K562 (cell line): ENCODE results near the gene UNC50. TPM values are rescaled to one million over a fixed set of nuclear protein-coding genes. Genes with fewer than 3 reads are reported as not detected.

Experiments
- ELF1 ChIP-seq: fragments of 200-800 bp; sonication (Bioruptor generic); IDR thresholded peaks from 2 replicates; pipeline ENCODE4 v1.6.1; 2016; ENCODE audit warnings: missing genetic modification characterization, missing compliant biosample characterization
- HDAC1 ChIP-seq, 2 experiments: fragments of 450-650 bp; IDR thresholded peaks; 2 replicates each; pipeline ENCODE4 v1.6.1; 2016 to 2017; ENCODE audit warnings: inconsistent platforms in 1 of 2, mild to moderate bottlenecking in 1 of 2, moderate library complexity in 1 of 2
- JUND ChIP-seq, 2 experiments: IDR thresholded peaks; 2 replicates in 1 of 2; 3 replicates in 1 of 2; pipeline ENCODE4 v1.6.1; 2011; ENCODE audit warnings: borderline replicate concordance in 2 of 2, low read depth in 2 of 2, low read length in 2 of 2, improper control_type of control experiment in 1 of 2, missing biosample characterization in 1 of 2, missing genetic modification characterization in 1 of 2, missing genetic modification reagents in 1 of 2
- SMC3 ChIP-seq: conservative IDR thresholded peaks from 2 replicates; pipeline ENCODE4 v1.6.1; 2011; ENCODE audit warnings: low read depth, low read length, improper control_type of control experiment; ENCODE audit not compliant: insufficient read depth
- ZNF12 ChIP-seq: sonication (generic); formaldehyde crosslinking; IDR thresholded peaks from 2 replicates; pipeline ENCODE4 v1.4.0; 2020; ENCODE audit warnings: mild to moderate bottlenecking, missing genetic modification reagents
- ZNF584 ChIP-seq: fragments of 200-800 bp; sonication (Bioruptor generic); IDR thresholded peaks from 2 replicates; pipeline ENCODE4 v1.6.1; 2016; ENCODE audit warnings: low read depth, mild to moderate bottlenecking, missing genetic modification characterization, missing compliant biosample characterization
- ZNF668 ChIP-seq: fragments of 250-450 bp; sonication (Bioruptor Pico); IDR thresholded peaks from 2 replicates; pipeline ENCODE4 v1.8.0; 2022; ENCODE audit warnings: mild to moderate bottlenecking, inconsistent platforms
- ZZZ3 ChIP-seq: fragments of 450-650 bp; IDR thresholded peaks from 2 replicates; pipeline ENCODE4 v1.6.1; 2016; ENCODE audit warnings: antibody characterized with exemption, mild to moderate bottlenecking, moderate library complexity
- polyA plus RNA-seq, 8 experiments: library from polyadenylated mRNA; depleted of rRNA in 4 of 8; stranded (reverse) in 5 of 8; unstranded in 3 of 8; fragments of >200 nt; fragmentation: Nextera tagmentation in 2 of 8; fragmentation: Illumina TruSeq in 1 of 8; extraction: Ambion mirVana in 2 of 8; extraction: Trizol in 1 of 8; gene quantifications; 2 replicates each; pipeline versions ENCODE4 v1.2.1 to v1.2.3, GENCODE V29; 2011 to 2014; ENCODE audit warnings: inconsistent platforms in 1 of 8, missing spikeins in 1 of 8
- total RNA-seq, 7 experiments: library from RNA; depleted of rRNA in 6 of 7; stranded (reverse); fragments of >200 nt in 6 of 7; fragmentation: Illumina TruSeq in 2 of 7; extraction: Trizol in 2 of 7; gene quantifications; 2 replicates each; pipeline versions ENCODE4 v1.2.1 to v1.2.3, GENCODE V29; 2011 to 2021; ENCODE audit warnings: low replicate concordance in 1 of 7
- TF ChIP-seq, protein P1 (sequence below): sonication (generic); formaldehyde crosslinking; IDR thresholded peaks from 2 replicates; pipeline ENCODE4 v1.9.0; 2022; ENCODE audit warnings: mild to moderate bottlenecking, missing genetic modification reagents
- TF ChIP-seq, protein P2 (sequence below): fragments of 200-600 bp; sonication (generic); IDR thresholded peaks from one replicate; pipeline ENCODE4 v1.6.1; 2012; ENCODE audit warnings: mild to moderate bottlenecking, low read depth, low read length, inconsistent platforms
- TF ChIP-seq, protein P3 (sequence below): sonication (generic); formaldehyde crosslinking; IDR thresholded peaks from 2 replicates; pipeline ENCODE4 v1.8.0; 2022; ENCODE audit warnings: missing genetic modification reagents, mild to moderate bottlenecking, borderline replicate concordance

The UNC50 gene
- total and polyA plus RNA-seq, 9 of the 15 experiments (the other 6 are each of a cell fraction or from before 2014, with no cell fraction given), result 30.0 to 52.9 (median 35.9) TPM

DNA sequence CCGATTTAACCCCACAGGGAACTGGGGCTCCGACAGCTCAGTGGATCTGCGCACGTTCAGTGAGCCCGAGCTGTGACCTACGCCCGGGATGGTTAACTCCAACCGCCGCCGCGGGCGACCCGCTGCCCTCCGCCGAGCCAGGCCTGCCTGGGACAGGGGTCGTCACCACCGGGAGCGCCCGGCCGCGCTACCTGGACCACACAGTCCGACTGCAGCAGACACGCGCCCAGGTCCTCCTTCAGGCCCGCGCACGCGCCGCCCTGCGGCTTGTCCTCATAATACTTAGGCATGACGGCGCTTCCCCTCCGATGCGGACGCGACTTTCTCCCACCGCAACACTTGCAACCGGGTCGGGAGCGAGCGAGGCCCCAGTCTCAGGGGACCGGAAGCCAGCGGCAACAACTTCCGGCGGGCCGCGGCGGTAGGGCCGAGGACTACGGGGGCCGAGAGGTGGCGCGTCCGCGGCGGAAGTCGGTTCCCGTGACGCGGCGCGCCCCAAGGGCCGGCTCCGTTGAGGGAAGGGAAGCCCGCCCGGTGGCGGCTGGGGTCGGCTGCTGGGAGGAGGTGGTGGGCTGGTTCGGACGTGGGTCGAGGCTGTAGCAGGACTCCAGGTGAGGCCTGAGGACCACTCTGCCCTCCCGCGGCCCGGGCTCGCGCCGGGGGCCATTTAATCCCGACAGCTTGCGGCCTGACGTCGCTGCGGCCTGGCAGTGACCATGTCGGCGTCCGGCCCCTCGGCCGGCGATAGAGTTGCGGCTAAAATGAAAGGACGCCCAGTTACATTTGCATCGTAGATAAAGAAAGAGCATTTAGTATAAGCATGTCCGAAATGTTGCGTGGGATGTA is at the start of gene UNC50, which contains the start of gene COA5 (continued):
- TF ChIP-seq, protein P1, sequence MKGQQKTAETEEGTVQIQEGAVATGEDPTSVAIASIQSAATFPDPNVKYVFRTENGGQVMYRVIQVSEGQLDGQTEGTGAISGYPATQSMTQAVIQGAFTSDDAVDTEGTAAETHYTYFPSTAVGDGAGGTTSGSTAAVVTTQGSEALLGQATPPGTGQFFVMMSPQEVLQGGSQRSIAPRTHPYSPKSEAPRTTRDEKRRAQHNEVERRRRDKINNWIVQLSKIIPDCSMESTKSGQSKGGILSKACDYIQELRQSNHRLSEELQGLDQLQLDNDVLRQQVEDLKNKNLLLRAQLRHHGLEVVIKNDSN (CRISPR knock-in tag), result peak; percentile 41; the same call in 1 of the 2 replicates
- TF ChIP-seq JUND (IDR thresholded peaks at IDR 0.05; ENCODE audit: borderline replicate concordance, low read depth, low read length) (peak; percentile 34; the same call in 1 of the 2 replicates), JUND (tag; IDR thresholded peaks at IDR 0.05; ENCODE audit: borderline replicate concordance, low read depth, low read length) (no peak; the same call in 2 of the 3 replicates), ELF1 (tag) (peak; percentile 85), ZNF584 (CRISPR knock-in tag) (no peak), ZNF668 (CRISPR knock-in tag) (no peak), ZNF12 (CRISPR knock-in tag) (no peak), HDAC1 (IDR thresholded peaks at IDR 0.05) (peak in 1 of 2 experiments; percentile 77; a peak in 2 of 4 replicates), SMC3 (no peak), ZZZ3 (no peak)
- TF ChIP-seq, protein P2, sequence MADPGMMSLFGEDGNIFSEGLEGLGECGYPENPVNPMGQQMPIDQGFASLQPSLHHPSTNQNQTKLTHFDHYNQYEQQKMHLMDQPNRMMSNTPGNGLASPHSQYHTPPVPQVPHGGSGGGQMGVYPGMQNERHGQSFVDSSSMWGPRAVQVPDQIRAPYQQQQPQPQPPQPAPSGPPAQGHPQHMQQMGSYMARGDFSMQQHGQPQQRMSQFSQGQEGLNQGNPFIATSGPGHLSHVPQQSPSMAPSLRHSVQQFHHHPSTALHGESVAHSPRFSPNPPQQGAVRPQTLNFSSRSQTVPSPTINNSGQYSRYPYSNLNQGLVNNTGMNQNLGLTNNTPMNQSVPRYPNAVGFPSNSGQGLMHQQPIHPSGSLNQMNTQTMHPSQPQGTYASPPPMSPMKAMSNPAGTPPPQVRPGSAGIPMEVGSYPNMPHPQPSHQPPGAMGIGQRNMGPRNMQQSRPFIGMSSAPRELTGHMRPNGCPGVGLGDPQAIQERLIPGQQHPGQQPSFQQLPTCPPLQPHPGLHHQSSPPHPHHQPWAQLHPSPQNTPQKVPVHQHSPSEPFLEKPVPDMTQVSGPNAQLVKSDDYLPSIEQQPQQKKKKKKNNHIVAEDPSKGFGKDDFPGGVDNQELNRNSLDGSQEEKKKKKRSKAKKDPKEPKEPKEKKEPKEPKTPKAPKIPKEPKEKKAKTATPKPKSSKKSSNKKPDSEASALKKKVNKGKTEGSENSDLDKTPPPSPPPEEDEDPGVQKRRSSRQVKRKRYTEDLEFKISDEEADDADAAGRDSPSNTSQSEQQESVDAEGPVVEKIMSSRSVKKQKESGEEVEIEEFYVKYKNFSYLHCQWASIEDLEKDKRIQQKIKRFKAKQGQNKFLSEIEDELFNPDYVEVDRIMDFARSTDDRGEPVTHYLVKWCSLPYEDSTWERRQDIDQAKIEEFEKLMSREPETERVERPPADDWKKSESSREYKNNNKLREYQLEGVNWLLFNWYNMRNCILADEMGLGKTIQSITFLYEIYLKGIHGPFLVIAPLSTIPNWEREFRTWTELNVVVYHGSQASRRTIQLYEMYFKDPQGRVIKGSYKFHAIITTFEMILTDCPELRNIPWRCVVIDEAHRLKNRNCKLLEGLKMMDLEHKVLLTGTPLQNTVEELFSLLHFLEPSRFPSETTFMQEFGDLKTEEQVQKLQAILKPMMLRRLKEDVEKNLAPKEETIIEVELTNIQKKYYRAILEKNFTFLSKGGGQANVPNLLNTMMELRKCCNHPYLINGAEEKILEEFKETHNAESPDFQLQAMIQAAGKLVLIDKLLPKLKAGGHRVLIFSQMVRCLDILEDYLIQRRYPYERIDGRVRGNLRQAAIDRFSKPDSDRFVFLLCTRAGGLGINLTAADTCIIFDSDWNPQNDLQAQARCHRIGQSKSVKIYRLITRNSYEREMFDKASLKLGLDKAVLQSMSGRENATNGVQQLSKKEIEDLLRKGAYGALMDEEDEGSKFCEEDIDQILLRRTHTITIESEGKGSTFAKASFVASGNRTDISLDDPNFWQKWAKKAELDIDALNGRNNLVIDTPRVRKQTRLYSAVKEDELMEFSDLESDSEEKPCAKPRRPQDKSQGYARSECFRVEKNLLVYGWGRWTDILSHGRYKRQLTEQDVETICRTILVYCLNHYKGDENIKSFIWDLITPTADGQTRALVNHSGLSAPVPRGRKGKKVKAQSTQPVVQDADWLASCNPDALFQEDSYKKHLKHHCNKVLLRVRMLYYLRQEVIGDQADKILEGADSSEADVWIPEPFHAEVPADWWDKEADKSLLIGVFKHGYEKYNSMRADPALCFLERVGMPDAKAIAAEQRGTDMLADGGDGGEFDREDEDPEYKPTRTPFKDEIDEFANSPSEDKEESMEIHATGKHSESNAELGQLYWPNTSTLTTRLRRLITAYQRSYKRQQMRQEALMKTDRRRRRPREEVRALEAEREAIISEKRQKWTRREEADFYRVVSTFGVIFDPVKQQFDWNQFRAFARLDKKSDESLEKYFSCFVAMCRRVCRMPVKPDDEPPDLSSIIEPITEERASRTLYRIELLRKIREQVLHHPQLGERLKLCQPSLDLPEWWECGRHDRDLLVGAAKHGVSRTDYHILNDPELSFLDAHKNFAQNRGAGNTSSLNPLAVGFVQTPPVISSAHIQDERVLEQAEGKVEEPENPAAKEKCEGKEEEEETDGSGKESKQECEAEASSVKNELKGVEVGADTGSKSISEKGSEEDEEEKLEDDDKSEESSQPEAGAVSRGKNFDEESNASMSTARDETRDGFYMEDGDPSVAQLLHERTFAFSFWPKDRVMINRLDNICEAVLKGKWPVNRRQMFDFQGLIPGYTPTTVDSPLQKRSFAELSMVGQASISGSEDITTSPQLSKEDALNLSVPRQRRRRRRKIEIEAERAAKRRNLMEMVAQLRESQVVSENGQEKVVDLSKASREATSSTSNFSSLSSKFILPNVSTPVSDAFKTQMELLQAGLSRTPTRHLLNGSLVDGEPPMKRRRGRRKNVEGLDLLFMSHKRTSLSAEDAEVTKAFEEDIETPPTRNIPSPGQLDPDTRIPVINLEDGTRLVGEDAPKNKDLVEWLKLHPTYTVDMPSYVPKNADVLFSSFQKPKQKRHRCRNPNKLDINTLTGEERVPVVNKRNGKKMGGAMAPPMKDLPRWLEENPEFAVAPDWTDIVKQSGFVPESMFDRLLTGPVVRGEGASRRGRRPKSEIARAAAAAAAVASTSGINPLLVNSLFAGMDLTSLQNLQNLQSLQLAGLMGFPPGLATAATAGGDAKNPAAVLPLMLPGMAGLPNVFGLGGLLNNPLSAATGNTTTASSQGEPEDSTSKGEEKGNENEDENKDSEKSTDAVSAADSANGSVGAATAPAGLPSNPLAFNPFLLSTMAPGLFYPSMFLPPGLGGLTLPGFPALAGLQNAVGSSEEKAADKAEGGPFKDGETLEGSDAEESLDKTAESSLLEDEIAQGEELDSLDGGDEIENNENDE, result no peak
- TF ChIP-seq, protein P3, sequence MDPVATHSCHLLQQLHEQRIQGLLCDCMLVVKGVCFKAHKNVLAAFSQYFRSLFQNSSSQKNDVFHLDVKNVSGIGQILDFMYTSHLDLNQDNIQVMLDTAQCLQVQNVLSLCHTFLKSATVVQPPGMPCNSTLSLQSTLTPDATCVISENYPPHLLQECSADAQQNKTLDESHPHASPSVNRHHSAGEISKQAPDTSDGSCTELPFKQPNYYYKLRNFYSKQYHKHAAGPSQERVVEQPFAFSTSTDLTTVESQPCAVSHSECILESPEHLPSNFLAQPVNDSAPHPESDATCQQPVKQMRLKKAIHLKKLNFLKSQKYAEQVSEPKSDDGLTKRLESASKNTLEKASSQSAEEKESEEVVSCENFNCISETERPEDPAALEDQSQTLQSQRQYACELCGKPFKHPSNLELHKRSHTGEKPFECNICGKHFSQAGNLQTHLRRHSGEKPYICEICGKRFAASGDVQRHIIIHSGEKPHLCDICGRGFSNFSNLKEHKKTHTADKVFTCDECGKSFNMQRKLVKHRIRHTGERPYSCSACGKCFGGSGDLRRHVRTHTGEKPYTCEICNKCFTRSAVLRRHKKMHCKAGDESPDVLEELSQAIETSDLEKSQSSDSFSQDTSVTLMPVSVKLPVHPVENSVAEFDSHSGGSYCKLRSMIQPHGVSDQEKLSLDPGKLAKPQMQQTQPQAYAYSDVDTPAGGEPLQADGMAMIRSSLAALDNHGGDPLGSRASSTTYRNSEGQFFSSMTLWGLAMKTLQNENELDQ (CRISPR knock-in tag), result 0 out of 2 replicates have a peak, but pooled peaks have one; percentile 8
